Activated CD4-positive, CD25-positive, alpha-beta regulatory T cell treated with anti-CD3 and anti-CD28 coated beads, Interleukin-2, amount 50 U/mL, for 16 hours (primary cell): Measurements from ENCODE around the gene SETD6.

Experiments used
- DNase-seq: peaks from one replicate; pipeline ENCODE4 v3.0.0-alpha.2; 2020; ENCODE audit warnings: low read depth, low spot score

The SETD6 gene

DNA sequence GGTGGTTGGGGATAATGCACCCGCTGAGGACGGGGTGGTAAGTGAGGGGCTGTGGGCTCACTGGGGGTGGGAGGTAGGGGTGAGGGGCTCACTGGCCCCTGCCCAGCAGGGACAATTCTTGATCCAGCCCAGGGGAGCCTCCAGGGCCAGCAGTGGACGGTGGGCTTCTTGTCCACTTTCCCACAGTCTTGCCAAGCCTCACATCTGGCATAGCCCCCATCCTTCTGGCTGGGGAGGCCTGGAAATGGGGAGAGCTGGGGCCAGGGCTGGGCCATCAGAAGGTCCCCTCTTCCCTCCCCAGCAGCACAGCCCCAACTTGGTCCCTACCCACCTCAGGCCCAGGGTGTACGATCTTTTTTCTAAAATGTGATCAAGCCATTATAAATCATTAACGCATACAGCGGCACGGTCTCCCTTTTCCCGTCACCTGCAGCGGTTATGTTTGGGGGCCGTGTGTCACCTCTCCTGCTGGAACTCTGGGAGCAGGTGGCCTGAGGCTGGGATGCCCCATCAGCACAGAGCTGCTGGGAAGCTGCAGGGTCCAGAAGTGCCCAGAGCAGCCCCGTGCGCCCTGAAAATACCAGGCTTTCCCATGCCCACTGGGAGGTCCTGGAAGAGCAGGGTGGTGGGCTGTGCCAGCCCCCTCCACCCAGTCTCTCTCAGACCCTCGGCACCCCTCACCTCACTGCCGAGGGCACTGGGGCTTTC lies 7.2 kb upstream of the SETD6 start:
- DNase-seq: no peak

DNA sequence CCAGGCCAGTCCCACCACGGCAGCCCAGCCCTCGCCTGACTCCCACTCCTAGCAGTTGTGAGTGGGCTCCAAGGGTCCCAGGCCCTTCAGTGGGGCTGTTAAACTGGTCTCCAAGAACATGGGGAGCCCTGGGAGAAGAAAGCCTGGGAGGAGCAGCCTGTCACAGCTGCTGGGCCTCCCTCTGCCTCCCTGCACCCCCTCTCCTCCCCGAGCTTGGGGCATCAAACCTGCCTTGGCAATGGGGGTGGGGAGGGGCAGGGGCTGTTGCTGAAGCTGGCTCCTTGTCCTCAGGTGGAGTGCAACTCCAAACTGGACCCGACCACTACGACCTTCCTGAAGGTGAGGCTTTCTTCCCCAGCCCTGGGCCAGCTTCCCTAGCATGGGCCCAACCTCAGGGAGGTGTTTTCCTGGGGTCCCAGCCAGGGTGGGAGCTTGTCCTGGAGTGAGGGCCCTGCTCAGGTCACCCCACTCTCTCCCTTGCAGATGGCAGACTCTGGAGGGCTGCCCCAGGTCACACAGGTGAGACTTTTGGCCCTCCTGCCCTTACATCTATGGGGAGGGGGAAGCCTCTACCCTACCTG lies 6.6 kb upstream of the SETD6 start:
- no peak for DNase-seq

DNA sequence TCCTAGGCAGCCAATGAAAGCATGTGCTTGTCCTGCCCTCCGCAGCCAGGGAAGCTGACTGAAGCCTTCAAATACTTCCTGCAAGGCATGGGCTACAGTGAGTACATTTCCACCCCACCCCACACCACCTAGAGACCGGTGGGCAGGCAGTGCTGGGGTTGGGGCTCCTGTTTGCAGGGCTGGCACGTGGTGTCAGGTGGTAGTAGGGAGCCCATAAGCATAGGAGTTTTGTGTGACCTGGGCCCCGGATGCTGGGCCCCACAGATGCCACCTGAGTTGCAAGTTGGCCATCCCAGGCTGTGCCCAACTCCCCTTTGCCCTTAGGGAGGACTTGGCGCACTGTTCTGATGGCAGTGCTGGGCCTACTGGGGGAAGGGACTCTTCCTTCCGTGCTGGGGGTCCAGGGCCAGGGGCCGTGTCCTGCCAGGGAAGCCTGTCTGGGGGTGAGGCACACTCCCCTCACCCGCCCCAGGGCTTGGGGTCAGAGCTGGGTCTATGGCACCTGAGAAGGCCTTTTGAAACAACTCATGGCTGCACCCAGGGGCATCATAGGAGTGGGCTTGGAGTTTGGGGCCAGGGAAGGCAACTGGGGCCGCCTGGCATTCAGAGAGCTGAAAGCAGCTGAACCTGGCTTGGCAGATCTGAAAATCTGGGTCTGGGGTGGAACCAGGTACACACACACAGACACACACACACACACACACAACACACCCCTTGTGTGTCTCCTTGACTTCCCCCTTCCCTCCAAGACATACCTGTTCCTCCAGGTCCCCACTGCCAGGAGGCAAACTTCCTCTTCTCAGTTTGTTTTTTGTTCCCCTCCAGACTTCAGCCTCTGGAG lies 5.8 kb upstream of the SETD6 start:
- DNase-seq: no peak

DNA sequence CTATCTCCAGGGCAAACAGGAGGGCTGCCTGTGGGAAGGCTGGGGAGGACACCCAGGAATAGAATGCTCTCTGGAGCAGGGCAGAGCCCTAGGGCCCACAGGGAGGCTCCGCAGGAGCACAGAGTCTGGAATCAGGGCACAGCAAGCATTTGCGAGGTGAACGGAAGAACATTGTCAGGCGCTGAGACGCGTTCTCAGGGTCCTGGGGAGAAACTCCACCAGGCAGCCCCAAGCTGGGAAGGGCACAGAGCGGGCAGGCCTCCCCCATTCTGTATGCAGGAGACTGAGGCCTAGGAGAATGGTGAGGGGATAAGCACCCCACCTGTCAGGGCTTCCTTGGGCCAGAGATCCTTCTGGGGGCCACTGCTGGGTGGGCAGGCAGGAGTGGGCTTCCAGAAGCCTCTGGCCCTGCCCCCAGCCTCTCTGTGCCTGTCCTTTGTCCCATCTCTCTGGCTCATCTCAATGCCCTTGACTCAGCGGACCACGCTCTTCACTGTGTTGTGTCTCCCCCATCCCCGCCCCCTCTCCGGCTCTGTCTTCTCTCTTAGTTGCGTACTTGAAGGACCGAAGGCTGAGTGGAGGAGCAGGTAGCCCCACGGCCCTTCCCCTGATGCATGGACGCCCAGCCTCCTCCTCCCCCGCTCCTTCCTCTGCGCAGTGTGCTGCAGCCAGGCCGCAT lies 5.1 kb upstream of the SETD6 start:
- DNase-seq: no peak

DNA sequence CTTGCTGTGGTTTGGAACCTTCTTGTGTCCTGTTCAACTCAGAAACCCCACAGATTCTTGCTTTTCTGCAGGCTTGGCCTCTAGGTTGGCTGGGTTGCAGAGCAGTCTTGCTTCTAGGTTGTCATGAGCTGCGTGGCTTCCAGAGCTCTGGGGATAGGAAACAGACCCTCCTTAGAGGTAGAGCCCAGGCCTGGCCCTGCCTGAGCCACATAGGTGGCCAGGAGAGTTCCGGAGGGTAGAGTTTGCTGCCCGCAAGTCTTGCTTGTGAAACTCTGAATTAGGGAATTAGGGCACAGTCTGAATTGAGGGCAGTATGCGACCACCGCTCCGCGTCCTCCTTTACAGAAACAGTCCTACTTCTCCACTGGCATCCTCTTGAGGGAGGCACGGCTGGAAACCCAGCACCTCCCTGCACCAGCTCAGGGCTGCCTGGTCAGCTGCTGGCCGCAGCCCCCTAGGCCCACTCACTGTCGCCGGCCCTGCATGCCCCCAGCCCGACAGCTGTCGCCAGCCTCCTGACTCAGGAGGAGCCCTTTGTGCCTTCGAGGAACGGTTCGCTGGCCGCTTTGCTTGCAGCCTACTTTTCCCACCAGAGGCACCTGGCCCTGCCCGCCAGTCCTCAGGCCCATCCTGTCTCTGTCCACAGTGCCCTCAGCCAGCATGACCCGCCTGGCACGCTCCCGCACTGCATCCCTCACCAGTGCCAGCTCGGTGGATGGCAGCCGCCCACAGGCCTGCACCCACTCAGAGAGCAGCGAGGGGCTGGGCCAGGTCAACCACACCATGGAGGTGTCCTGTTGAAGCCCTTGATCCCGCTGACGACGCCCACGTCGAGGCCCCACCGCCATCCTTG lies 4.3 kb upstream of the SETD6 start:
- DNase-seq: no peak

DNA sequence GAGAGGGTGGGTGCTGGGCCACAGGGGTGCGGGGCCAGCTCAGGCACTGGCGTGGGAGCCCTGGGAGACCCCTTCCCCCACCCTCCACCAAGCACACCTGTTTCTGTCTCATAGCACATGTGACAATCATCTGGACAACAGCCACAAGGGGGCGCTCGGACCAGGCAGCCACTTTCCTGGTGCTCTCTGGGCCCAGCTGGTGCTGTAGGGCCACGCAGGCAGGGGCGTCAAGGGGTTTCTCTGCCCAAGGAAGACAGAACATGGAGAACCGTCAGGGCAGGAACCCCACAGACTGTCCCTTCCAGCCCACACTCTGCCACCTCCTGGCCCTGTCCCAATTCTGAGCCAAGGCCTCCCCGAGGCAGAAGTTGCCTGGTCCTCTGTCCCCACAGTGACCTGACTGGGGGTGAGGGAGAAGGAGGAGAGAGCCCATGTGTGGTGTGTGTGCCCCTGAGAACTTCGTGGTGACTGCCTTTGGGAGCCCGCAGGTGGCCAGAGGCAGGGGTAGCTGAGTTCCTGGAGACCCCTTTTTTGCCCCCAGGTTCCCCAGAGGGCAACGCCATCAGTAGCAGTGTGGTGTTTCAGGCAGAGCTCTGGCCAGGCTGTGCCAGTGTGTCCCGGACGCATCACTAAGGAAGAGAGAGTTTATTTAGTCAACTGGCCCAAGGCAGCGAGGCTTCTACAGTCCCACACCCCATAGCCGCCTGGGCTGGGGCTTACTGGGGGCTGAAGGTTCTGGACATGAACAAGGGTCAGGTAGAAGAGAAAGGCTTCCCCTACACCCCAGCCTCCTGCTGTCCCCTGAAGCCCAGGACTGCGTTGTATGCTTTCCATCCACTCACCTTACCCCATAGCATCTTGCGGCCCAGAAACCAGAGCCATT lies 3.1 kb upstream of the SETD6 start:
- peak; percentile 73 for DNase-seq

DNA sequence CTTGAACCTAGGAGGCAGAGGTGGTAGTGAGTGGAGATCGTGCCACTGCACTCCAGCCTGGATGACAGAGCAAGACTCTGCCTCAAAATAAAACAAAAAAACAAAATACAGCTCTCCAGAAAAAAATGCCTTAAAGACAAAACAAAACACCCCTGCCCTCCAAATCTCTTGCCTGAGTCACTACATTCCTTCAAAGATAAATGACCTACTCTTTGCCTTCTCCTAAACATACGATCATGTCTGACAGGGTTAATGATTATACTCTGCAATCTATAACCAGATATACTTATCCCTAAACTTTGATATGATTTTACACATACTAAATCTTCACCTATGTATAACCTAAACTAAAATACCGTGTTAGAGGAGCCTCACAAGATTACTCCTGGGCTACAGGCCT lies 1.4 kb upstream of the SETD6 start:
- no peak for DNase-seq

DNA sequence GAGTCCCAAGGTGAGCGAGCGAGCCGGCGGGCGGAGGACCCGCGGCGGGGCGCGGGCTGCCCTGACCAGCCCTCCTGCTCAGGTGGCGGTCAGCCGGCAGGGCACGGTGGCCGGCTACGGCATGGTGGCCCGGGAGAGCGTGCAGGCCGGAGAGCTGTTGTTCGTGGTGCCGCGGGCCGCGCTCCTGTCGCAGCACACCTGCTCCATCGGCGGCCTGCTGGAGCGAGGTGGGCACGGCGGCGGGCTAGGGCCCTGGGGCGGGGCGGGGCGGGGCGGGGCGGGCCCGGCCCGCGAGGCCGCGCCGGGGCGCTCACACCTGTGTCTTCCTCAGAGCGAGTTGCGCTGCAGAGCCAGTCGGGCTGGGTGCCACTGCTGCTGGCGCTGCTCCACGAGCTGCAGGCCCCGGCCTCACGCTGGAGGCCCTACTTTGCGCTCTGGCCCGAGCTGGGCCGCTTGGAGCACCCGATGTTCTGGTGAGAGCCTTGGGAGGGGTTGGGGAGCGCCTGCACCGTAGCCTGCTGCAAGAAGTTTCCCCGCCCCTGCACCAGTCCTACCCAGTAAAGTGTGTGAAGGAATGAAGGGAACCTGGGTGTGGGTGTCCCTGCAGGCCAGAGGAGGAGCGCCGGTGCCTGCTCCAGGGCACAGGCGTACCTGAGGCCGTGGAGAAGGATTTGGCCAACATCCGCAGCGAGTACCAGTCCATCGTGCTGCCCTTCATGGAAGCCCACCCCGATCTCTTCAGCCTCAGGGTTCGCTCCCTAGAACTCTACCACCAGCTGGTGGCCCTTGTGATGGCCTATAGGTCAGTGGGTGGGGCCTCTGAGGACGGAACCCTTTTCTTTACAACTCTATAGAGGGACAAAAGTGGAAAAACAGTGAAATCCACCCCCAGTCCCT lies 802 bp downstream of the SETD6 start:
- DNase-seq: no peak

DNA sequence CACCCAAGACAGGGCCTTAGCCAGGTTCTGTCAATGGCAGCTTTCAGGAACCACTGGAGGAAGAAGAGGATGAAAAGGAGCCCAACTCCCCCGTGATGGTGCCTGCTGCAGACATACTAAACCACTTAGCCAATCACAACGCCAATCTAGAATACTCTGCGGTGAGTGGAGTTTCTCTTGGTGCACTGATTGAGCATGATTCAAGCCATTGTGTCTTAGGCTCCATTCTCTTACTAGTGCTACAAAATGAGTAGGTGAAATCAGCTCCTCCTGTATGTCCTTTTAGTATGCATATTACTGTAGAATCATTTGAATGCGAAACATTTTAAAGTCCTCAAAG lies 1.4 kb downstream of the SETD6 start:
- no peak for DNase-seq

DNA sequence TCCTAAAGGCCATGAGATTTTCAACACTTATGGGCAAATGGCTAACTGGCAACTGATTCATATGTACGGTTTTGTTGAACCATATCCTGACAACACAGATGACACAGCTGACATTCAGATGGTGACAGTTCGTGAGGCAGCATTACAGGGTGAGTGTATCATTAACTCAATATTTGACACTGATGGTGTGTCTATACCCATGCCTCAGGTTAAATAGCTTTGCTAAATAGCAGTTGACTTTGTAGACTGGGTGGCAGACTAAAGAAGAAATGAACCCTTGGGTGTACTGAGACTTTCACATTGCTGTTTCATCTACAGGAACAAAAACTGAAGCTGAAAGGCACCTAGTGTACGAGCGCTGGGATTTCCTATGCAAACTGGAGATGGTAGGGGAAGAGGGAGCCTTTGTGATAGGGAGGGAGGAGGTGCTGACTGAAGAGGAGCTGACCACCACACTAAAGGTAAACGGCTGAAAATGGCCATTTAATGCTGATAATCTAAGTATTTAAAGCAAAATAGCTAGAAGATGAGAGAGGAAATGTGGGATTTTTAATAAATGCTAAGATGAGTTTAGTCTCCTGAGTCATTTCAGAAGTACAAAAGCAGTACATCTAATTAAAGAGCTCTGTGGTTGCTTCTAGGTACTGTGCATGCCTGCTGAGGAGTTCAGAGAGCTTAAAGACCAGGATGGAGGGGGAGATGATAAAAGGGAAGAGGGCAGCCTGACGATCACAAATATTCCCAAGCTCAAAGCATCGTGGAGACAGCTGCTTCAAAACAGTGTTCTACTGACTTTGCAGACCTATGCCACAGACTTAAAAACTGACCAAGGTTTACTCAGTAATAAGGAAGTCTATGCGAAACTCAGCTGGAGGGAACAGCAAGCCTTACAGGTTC lies 3.0 kb downstream of the SETD6 start:
- DNase-seq: no peak

DNA sequence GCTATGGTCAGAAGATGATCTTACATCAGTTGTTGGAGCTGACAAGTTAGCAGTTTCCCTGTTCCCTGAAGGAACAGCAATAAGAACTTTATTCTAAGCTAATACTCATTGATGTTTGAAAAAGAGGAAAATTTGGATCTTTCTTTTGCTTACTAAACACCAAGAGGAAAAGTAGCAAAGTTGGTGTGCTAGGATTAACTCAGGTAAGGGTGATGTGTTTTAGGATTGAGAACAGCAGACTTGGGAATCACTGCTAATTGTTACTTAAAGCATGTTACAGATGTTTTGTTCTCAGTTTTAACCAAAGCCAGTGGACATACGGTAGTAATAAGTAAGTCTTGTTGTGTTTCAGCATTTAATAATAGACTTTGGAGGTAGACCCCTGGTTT lies 3.7 kb downstream of the SETD6 start:
- no peak for DNase-seq

DNA sequence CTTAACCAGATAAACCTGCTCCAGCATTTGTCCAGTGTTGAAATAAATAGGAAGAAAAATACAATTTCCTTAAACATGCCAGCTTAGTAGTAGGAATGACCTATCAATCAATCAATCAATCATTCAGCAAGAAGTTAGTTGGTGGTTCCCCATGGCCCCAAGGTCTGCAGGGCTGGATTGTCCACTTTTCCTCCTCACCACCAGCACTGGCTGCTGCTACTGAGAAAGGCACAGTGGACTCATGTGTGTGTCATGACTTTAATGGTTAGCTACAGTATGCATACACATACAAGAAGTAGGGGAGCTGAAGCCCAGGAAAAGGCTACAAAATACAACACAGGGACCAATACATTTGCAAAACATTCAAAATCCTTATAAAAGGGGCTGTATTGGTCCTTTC lies 4.4 kb downstream of the SETD6 start:
- DNase-seq: no peak

DNA sequence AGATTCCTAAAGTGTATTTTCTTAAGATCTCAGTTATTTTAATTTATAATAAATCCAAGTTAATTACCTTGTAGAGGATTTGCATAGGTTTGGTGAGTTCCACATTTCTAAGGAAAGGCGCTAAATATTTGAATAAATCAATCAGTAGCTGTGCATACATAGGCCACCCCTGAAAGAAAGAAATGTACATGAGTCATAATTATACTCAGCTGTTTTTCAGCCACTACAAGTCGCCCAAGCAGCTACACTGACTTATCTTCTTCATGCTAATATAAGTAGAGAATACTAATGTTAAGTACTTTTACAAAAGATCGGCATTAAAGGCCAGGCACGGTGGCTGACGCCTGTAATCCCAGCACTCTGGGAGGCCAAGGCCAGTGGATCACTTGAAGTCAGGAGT lies 14.9 kb downstream of the SETD6 start:
- no peak for DNase-seq

DNA sequence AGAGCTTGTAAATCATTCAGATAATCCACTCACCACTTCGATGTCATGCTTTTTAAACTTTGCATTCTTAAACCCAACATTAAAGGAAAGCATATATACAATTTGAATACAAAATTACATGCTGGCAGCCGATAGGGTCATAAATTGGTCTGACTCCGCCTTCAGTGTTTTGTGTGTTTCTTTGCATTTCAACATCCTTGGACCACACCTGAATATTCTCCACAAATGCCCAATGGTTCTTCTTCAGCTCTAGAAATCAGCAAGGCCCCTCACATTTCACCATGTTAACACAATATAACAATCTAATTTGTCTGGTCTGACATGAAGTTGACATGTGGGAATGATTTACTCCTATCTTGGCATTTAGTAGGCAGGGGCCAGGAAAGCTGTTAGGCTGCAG lies 17.1 kb downstream of the SETD6 start:
- DNase-seq: no peak

DNA sequence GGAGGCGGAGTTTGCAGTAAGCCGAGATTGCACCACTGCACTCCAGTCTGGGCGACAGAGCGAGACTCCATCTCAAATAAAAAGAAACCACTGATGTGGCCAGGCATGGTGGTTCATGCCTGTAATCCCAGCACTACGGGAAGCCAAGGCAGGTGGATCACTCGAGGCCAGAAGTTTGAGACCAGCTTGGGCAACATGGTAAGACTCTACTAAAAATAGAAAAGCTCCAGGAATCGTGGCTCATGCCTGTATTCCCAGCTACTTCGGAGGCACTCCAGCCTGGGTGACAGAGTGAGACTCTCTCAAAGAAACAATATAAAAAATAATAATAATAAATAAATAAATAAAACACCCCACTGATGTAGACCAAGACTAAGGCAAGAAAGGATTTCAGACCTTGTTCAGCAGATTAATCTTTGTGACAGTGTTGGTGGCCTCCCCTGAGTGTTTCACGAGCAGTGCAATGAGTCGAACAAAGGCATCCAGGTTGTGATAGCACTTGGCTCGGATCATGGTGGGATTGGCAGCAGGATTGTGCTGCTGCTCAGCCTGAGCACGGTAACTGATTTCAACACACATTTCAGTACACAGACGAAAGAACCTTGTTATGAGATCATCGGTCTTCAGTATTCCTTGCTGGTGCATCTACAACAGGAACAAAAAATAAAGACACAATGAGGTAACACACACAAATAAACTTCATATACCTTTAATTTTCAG lies 18.6 kb downstream of the SETD6 start:
- no peak for DNase-seq

DNA sequence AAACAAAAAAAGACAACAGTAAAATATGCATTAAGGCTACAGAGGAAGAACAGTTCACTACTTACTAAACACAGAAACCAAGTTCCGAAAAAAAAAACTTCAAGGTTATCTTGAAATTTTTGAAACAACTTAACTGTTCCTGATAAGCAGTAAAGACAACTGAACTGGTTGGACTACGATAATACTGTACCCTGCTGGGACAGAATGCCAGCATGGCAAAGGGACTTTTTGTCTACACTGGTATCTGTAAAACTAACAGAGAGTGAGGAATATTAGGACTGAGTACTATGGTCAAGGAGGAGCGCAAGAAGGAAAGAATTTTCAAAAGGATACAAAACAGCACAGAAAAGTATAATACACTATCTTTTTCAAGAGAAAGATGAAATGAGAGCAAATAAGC lies 19.8 kb downstream of the SETD6 start:
- no peak for DNase-seq

DNA sequence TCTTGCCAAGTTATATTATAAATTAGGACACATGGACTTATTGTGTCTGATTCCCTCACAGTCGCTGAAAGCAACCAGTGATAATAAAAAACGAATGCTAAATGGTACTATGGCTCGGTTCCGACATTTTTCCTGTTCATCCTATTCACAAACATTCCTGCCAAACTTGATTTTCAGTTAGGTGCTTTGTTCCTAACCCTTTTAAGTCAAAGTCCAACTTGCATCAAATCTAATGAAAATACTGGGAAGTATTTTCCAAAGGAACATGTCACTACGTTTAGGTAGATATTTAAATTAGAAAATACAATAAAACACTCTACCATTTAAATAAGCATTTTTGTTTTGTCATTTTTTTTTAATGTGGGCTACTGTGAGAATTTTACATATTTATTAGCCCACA lies 21.0 kb downstream of the SETD6 start:
- no peak for DNase-seq
